ENCODE data around the gene CARD6. TPM values are rescaled to one million over a fixed set of nuclear protein-coding genes. Genes with fewer than 3 reads are reported as not detected.

CARD6 gene
- total and polyA plus RNA-seq, 2 of the 4 experiments (the other 2 are of a cell fraction), result 1.8 to 4.3 TPM

GRCh38 chr5:40873286-40873880, 32.2 kb downstream of the CARD6 start:
- POLR2A ChIA-PET (ENCODE audit: unreplicated experiment), result no interaction called here
- no TSS peak for BruUV-seq (replicated peaks)
- WGBS, 2 experiments (ENCODE audit: extremely low coverage in 2 of 2, insufficient read length in 1 of 2), result 60% methylated on average over 1 of the region's 3 CpGs; no CpG with 5 or more reads in 1 of the 2 experiments

More at GRCh38 chr5:40873286-40873880, 32.2 kb downstream of the CARD6 start:
- Histone ChIP-seq H2AK9ac (replicated peaks; ENCODE audit: low read depth, low read length, poor library complexity) (no peak overlapping the region), H3K9me3 (ENCODE audit: control insufficient read depth, insufficient read depth, low read length) (peaks cover 4% of the 10 kb centered on the region; the same call in 1 of the 2 replicates), H2BK20ac (ENCODE audit: low read depth, low read length) (no peak overlapping the region), H3K14ac (replicated peaks; ENCODE audit: low read depth, low read length) (no peak overlapping the region), H2BK5ac (ENCODE audit: low read depth, low read length, poor library complexity, severe bottlenecking) (no peak overlapping the region), H3K18ac (ENCODE audit: low read depth, low read length) (no peak overlapping the region), H3K9ac (ENCODE audit: low read depth, low read length) (no peak overlapping the region), H3K4me1 (ENCODE audit: control insufficient read depth, insufficient read depth, low read length) (no peaks in the 10 kb centered on the region), H3K79me1 (ENCODE audit: low read depth in 1 of 2, low read length in 2 of 2) (no peaks in the 10 kb centered on the region), H3K56ac (ENCODE audit: extremely low read depth, insufficient read depth, low read length) (no peak overlapping the region), H4K20me1 (ENCODE audit: insufficient read depth, low read length) (no peaks in the 10 kb centered on the region), H4K8ac (ENCODE audit: low read depth in 2 of 2, low read length in 2 of 2) (no peak overlapping the region), H3K23ac (ENCODE audit: low read depth, low read length) (no peak overlapping the region), H3K4me2 (ENCODE audit: low read depth, low read length) (no peak overlapping the region), H3K4me3 (ENCODE audit: insufficient read depth, low read depth, low read length) (no peak overlapping the region), H3K27me3 (ENCODE audit: control insufficient read depth, insufficient read depth, low read length) (no peaks in the 10 kb centered on the region), H3K36me3 (ENCODE audit: control insufficient read depth, insufficient read depth, low read length) (no peaks in the 10 kb centered on the region), H2BK15ac (ENCODE audit: low read depth, low read length) (no peak overlapping the region), H2AK5ac (ENCODE audit: low read depth, low read length) (no peak overlapping the region), H3K4ac (ENCODE audit: low read depth, low read length) (no peak overlapping the region), H4K5ac (ENCODE audit: low read depth, low read length) (no peak overlapping the region), H3K27ac (ENCODE audit: insufficient read depth, low read length) (no peak overlapping the region), H3K9me1 (ENCODE audit: insufficient read depth, low read length) (no peaks in the 10 kb centered on the region), H2BK120ac (ENCODE audit: low read depth, low read length) (no peak overlapping the region), H4K91ac (ENCODE audit: insufficient read depth, low read depth, low read length) (no peak overlapping the region), H2AFZ (replicated peaks; ENCODE audit: low read length, poor library complexity) (no peak overlapping the region)
- no peak for TF ChIP-seq RFX5 (IDR thresholded peaks at IDR 0.05; ENCODE audit: low read depth, low read length)
- TF ChIP-seq USF2 (IDR thresholded peaks at IDR 0.05; ENCODE audit: low read depth, low read length), result no peak
- TF ChIP-seq FOS (IDR thresholded peaks at IDR 0.05; ENCODE audit: low read depth, low read length), result no peak
- TF ChIP-seq ELK1 (IDR thresholded peaks at IDR 0.05; ENCODE audit: borderline replicate concordance, low read depth, low read length), result no peak
- TF ChIP-seq CHD1 (IDR thresholded peaks at IDR 0.05; ENCODE audit: low read depth, low read length), result no peak
- TF ChIP-seq MAZ (IDR thresholded peaks at IDR 0.05; ENCODE audit: borderline replicate concordance, low read depth, low read length), result no peak
- no peak for TF ChIP-seq MXI1 (IDR thresholded peaks at IDR 0.05; ENCODE audit: borderline replicate concordance, low read depth, low read length)
- no peak for TF ChIP-seq NFE2L2 (IDR thresholded peaks at IDR 0.05; ENCODE audit: low read depth, low read length)
- TF ChIP-seq RCOR1 (IDR thresholded peaks at IDR 0.05; ENCODE audit: insufficient replicate concordance, low read length), result no peak
- TF ChIP-seq RAD21 (IDR thresholded peaks at IDR 0.05; ENCODE audit: low read length), result no peak
- no peak for TF ChIP-seq POLR2A (IDR thresholded peaks at IDR 0.05; ENCODE audit: low read depth, low read length)
- no peak for TF ChIP-seq SMC3 (IDR thresholded peaks at IDR 0.05; ENCODE audit: low read depth, low read length)
- no peak for TF ChIP-seq CEBPB (IDR thresholded peaks at IDR 0.05; ENCODE audit: low read depth, low read length)
- no peak for TF ChIP-seq MAFK (IDR thresholded peaks at IDR 0.05; ENCODE audit: low read depth, low read length)
- no peak for TF ChIP-seq CTCF (conservative IDR thresholded peaks at IDR 0.05; ENCODE audit: low read depth, low read length)
- no peak for TF ChIP-seq BHLHE40 (IDR thresholded peaks at IDR 0.05; ENCODE audit: low read depth, low read length)
- in situ Hi-C loops (cut with MboI; ENCODE audit: low sequenced_read_pairs) (loop anchor here (10.0 kb wide), 2 partner anchors 929 to 1289 kb away; no protein-coding TSS in a partner anchor), intact Hi-C loops (cut with micrococcal nuclease) (loop anchor here (10.0 kb wide), 1 partner anchor 1159 kb away; no protein-coding TSS in a partner anchor), dilution Hi-C loops (cut with HindIII; ENCODE audit: low sequenced_read_pairs, unreplicated experiment) (no loop called here)
- CTCF ChIA-PET, result interaction anchor here (0.6 kb wide), 1 partner anchor 1607 kb away, joined by 4 read pairs; no protein-coding TSS in a partner anchor
- ATAC-seq (ENCODE audit: low read depth) (no peak), DNase-seq (no peak)

All from IMR-90 (cell line).